ENCODE data around the gene ITPK1.

Gene ITPK1

DNA sequence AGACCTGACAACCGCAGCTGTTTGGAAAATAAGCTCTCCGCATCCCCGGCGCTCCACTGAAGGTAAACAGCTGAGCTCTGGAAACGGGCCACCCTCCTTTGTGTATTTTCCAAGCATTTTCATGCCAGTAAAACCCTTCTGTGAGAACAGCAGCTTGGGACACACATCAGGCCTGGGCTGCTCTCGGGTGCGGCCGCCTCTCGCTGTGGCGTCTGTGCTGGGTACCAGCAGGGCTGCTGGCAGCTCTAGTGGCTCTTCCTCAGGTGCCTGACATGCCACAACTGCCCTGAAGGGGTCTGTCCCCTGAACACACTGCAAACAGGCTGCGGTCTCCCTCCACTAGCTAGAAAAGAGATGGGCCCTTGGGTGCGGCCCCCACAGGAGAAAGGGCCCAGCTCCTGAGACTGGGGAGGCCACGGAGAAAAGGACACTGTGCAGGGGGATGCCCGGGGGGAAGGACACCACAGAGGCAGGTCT lies 96.3 kb downstream of the ITPK1 start:
- no peak for DNase-seq (ENCODE audit: insufficient read length, low spot score)
- TF ChIP-seq, protein P1, sequence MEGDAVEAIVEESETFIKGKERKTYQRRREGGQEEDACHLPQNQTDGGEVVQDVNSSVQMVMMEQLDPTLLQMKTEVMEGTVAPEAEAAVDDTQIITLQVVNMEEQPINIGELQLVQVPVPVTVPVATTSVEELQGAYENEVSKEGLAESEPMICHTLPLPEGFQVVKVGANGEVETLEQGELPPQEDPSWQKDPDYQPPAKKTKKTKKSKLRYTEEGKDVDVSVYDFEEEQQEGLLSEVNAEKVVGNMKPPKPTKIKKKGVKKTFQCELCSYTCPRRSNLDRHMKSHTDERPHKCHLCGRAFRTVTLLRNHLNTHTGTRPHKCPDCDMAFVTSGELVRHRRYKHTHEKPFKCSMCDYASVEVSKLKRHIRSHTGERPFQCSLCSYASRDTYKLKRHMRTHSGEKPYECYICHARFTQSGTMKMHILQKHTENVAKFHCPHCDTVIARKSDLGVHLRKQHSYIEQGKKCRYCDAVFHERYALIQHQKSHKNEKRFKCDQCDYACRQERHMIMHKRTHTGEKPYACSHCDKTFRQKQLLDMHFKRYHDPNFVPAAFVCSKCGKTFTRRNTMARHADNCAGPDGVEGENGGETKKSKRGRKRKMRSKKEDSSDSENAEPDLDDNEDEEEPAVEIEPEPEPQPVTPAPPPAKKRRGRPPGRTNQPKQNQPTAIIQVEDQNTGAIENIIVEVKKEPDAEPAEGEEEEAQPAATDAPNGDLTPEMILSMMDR (IDR thresholded peaks at IDR 0.05; ENCODE audit: insufficient read depth, missing control alignments) = no peak
- no peak for FAIRE-seq

DNA sequence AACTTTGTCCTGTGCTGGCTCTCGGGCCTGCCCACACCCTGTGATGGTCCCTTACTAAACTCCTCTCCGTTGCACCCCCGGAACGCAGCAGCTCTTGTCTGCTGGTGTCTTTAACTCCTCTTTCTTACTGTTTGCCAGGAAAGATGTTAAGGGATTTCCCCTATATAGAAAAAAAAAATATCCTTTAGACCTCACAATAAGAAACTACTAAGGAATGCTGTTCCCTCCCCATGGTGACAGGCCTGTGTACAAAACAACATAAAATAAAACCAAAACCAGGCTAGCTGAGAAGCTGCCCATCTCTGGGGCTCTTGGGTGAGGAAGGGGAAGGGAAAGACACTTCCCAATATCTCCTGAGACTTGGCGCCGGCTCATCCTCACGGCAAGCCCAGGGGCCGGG lies 97.4 kb downstream of the ITPK1 start:
- DNase-seq (ENCODE audit: insufficient read length, low spot score) (no peak), FAIRE-seq (no peak)
- TF ChIP-seq, protein P1 (IDR thresholded peaks at IDR 0.05; ENCODE audit: insufficient read depth, missing control alignments) = no peak

DNA sequence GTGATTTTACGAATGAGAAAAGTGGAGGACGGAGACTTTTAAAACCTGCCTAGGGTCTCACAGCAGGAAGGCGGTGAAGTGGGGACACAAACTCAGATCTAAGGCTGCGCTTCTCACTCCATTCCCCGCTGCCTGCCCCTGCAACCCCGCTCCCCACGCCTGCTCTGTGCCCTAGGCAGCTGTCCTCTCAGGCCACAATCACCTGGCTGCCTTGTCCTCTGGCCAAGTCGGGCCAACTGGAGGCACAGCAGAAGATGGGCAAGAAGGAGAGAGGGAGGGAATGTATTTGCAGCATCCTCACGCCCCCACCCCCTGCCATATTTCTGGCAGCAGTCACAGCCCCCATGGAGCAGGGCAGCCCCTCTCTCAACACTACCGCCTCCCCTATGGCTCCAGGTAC lies 97.8 kb downstream of the ITPK1 start:
- DNase-seq (ENCODE audit: insufficient read length, low spot score) (no peak), FAIRE-seq (no peak)
- TF ChIP-seq, protein P1 (IDR thresholded peaks at IDR 0.05; ENCODE audit: insufficient read depth, missing control alignments) = no peak

DNA sequence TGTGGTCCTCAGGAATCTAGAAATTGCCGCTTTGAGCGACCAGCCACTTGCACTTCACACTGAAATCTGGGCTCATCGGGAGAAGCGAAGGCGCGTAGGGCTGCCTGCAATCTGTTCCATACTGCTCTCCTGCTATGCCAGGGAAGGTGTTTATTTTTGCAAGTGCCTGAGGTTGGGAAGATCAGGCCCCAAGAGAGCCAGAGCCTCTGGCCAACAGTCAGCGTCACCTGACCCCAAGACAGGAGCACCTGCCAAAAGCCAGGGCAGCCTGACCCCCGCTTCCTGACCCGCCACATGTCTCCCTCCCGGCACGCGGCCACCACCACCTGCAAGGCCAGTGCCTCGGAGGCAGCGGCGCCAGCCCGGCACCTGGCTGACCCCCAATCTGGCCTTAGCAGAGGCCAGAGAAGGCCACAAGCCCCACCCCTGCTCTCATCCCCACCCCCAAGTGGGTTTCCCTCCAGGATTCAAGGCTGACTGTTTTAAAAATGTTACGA lies 98.4 kb downstream of the ITPK1 start:
- FAIRE-seq (no peak), DNase-seq (ENCODE audit: insufficient read length, low spot score) (no peak)
- TF ChIP-seq, protein P1 (IDR thresholded peaks at IDR 0.05; ENCODE audit: insufficient read depth, missing control alignments) = no peak

- FAIRE-seq = no peak
- no peak for DNase-seq (ENCODE audit: insufficient read length, low spot score)
- TF ChIP-seq, protein P1 (IDR thresholded peaks at IDR 0.05; ENCODE audit: insufficient read depth, missing control alignments) = no peak
Observed at GRCh38 chr14:93016275-93016845, 99.4 kb downstream of the ITPK1 start.

- FAIRE-seq (no peak), DNase-seq (ENCODE audit: insufficient read length, low spot score) (no peak)
- TF ChIP-seq, protein P1 (IDR thresholded peaks at IDR 0.05; ENCODE audit: insufficient read depth, missing control alignments) = no peak
Observed at GRCh38 chr14:93015505-93015904, 100.2 kb downstream of the ITPK1 start.

DNA sequence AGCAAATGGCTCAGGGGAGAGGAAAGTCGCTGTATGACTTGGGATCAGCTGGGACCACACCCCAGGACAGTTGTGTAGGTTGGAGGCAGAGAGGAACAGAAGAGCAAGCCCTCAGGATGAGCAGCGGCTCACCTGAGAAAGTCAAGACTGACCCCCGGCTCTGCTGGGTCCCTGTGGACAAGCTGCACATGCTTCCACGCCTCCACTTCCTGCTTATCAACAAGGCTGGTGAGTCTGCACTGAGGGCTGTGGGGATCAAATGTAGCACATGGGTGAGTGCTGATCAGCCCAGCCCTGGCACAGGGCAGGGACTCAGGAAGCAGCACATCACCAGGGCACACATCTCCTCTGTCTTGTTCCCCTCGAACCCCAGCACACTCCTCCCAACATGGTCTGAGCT lies 100.7 kb downstream of the ITPK1 start:
- FAIRE-seq = no peak

More for the DNA sequence above, 100.7 kb downstream of the ITPK1 start:
- TF ChIP-seq, protein P1 (IDR thresholded peaks at IDR 0.05; ENCODE audit: insufficient read depth, missing control alignments) = no peak
- DNase-seq (ENCODE audit: insufficient read length, low spot score) = no peak

Data from D721Med (cell line).